HEK293 (cell line): Measurements from ENCODE around the gene NOLC1.

Source experiments
- AEBP2 ChIP-seq: fragments of 450-650 bp; formaldehyde crosslinking; IDR thresholded peaks from 2 replicates; pipeline ENCODE4 v1.5.1; 2016; ENCODE audit warnings: missing biosample characterization, missing genetic modification characterization, borderline replicate concordance
- GLI4 ChIP-seq: fragments of 450-650 bp; formaldehyde crosslinking; IDR thresholded peaks from 2 replicates; pipeline ENCODE4 v1.5.1; 2016; ENCODE audit warnings: missing biosample characterization, missing genetic modification characterization
- GLIS1 ChIP-seq: fragments of 450-650 bp; formaldehyde crosslinking; IDR thresholded peaks from 2 replicates; pipeline ENCODE4 v1.5.1; 2016; ENCODE audit warnings: missing biosample characterization, missing genetic modification characterization
- GLIS2 ChIP-seq: fragments of 450-650 bp; formaldehyde crosslinking; IDR thresholded peaks from 2 replicates; pipeline ENCODE4 v1.5.1; 2016; ENCODE audit warnings: missing biosample characterization, missing genetic modification characterization
- INSM2 ChIP-seq: fragments of 450-650 bp; formaldehyde crosslinking; IDR thresholded peaks from 2 replicates; pipeline ENCODE4 v1.5.1; 2016; ENCODE audit warnings: missing biosample characterization, missing genetic modification characterization
- KLF7 ChIP-seq: fragments of 450-650 bp; formaldehyde crosslinking; IDR thresholded peaks from 2 replicates; pipeline ENCODE4 v1.5.1; 2016; ENCODE audit warnings: missing biosample characterization, missing genetic modification characterization, borderline replicate concordance
- KLF8 ChIP-seq: fragments of 450-650 bp; formaldehyde crosslinking; IDR thresholded peaks from 2 replicates; pipeline ENCODE4 v1.5.1; 2016; ENCODE audit warnings: missing biosample characterization, missing genetic modification characterization
- WT1 ChIP-seq: fragments of 450-650 bp; formaldehyde crosslinking; IDR thresholded peaks from 2 replicates; pipeline ENCODE4 v1.5.1; 2016; ENCODE audit warnings: missing biosample characterization, missing genetic modification characterization
- ZBTB1 ChIP-seq: fragments of 450-650 bp; formaldehyde crosslinking; IDR thresholded peaks from 2 replicates; pipeline ENCODE4 v1.5.1; 2016; ENCODE audit warnings: missing biosample characterization, missing genetic modification characterization
- ZBTB7A ChIP-seq: fragments of 450-650 bp; formaldehyde crosslinking; IDR thresholded peaks from 2 replicates; pipeline ENCODE4 v1.5.1; 2016; ENCODE audit warnings: low read depth, missing biosample characterization, missing genetic modification characterization
- ZNF112 ChIP-seq: fragments of 450-650 bp; formaldehyde crosslinking; IDR thresholded peaks from 2 replicates; pipeline ENCODE4 v1.5.0; 2017; ENCODE audit warnings: missing biosample characterization, missing genetic modification characterization
- ZNF140 ChIP-seq: fragments of 450-650 bp; formaldehyde crosslinking; IDR thresholded peaks from 2 replicates; pipeline ENCODE4 v1.5.1; 2016; ENCODE audit warnings: missing biosample characterization, missing genetic modification characterization
- ZNF169 ChIP-seq: fragments of 450-650 bp; formaldehyde crosslinking; IDR thresholded peaks from 2 replicates; pipeline ENCODE4 v1.5.1; 2016; ENCODE audit warnings: missing biosample characterization, missing genetic modification characterization
- ZNF211 ChIP-seq: fragments of 450-650 bp; formaldehyde crosslinking; IDR thresholded peaks from 2 replicates; pipeline ENCODE4 v1.5.1; 2016; ENCODE audit warnings: low read depth, missing biosample characterization, missing genetic modification characterization
- ZNF335 ChIP-seq: fragments of 450-650 bp; formaldehyde crosslinking; conservative IDR thresholded peaks from 2 replicates; pipeline ENCODE4 v1.5.1; 2016; ENCODE audit warnings: missing biosample characterization, missing genetic modification characterization
- ZNF341 ChIP-seq: fragments of 450-650 bp; formaldehyde crosslinking; IDR thresholded peaks from 2 replicates; pipeline ENCODE4; 2016; ENCODE audit warnings: low read depth, missing biosample characterization, missing genetic modification characterization
- ZNF394 ChIP-seq: fragments of 450-650 bp; formaldehyde crosslinking; IDR thresholded peaks from 2 replicates; pipeline ENCODE4 v1.5.1; 2016; ENCODE audit warnings: missing biosample characterization, missing genetic modification characterization, mild to moderate bottlenecking, moderate library complexity, borderline replicate concordance
- ZNF544 ChIP-seq: fragments of 450-650 bp; formaldehyde crosslinking; IDR thresholded peaks from 2 replicates; pipeline ENCODE4 v1.5.0; 2017; ENCODE audit warnings: missing biosample characterization, missing genetic modification characterization
- ZNF549 ChIP-seq: fragments of 450-650 bp; IDR thresholded peaks from 2 replicates; pipeline ENCODE4 v1.5.1; 2018; ENCODE audit warnings: missing biosample characterization, missing genetic modification characterization, mild to moderate bottlenecking, inconsistent platforms, moderate library complexity
- ZNF555 ChIP-seq: fragments of 450-650 bp; formaldehyde crosslinking; conservative IDR thresholded peaks from 2 replicates; pipeline ENCODE4 v1.5.1; 2017; ENCODE audit warnings: missing biosample characterization, mild to moderate bottlenecking, missing genetic modification characterization, inconsistent platforms
- ZNF560 ChIP-seq: fragments of 450-650 bp; formaldehyde crosslinking; IDR thresholded peaks from 2 replicates; pipeline ENCODE4 v1.5.1; 2017; ENCODE audit warnings: missing biosample characterization, missing genetic modification characterization, borderline replicate concordance
- ZNF596 ChIP-seq: fragments of 450-650 bp; IDR thresholded peaks from 2 replicates; pipeline ENCODE4 v1.5.0; 2018; ENCODE audit warnings: missing biosample characterization, mild to moderate bottlenecking, missing genetic modification characterization, moderate library complexity
- ZNF768 ChIP-seq: fragments of 450-650 bp; formaldehyde crosslinking; IDR thresholded peaks from 2 replicates; pipeline ENCODE4 v1.5.1; 2018; ENCODE audit warnings: missing biosample characterization, mild to moderate bottlenecking, missing genetic modification characterization
- ZNF792 ChIP-seq: fragments of 450-650 bp; formaldehyde crosslinking; IDR thresholded peaks from 2 replicates; pipeline ENCODE4 v1.5.1; 2016; ENCODE audit warnings: missing biosample characterization, missing genetic modification characterization
- ZSCAN16 ChIP-seq: fragments of 450-650 bp; formaldehyde crosslinking; IDR thresholded peaks from 2 replicates; pipeline ENCODE4 v1.5.1; 2016; ENCODE audit warnings: missing biosample characterization, missing genetic modification characterization
- TF ChIP-seq, protein P1 (sequence below): fragments of 450-650 bp; formaldehyde crosslinking; IDR thresholded peaks from 2 replicates; pipeline ENCODE4 v1.5.1; 2017; ENCODE audit warnings: missing biosample characterization, missing genetic modification characterization
- TF ChIP-seq, protein P2 (sequence below): fragments of 450-650 bp; IDR thresholded peaks from 2 replicates; pipeline ENCODE4 v1.5.1; 2018; ENCODE audit warnings: missing biosample characterization, missing genetic modification characterization
- TF ChIP-seq, protein P3 (sequence below): fragments of 450-650 bp; formaldehyde crosslinking; IDR thresholded peaks from 2 replicates; pipeline ENCODE4 v1.5.1; 2016; ENCODE audit warnings: missing biosample characterization, missing genetic modification characterization
- TF ChIP-seq, protein P4 (sequence below): fragments of 450-650 bp; formaldehyde crosslinking; IDR thresholded peaks from 2 replicates; pipeline ENCODE4 v1.5.1; 2016; ENCODE audit warnings: missing biosample characterization, missing genetic modification characterization

Gene NOLC1

DNA sequence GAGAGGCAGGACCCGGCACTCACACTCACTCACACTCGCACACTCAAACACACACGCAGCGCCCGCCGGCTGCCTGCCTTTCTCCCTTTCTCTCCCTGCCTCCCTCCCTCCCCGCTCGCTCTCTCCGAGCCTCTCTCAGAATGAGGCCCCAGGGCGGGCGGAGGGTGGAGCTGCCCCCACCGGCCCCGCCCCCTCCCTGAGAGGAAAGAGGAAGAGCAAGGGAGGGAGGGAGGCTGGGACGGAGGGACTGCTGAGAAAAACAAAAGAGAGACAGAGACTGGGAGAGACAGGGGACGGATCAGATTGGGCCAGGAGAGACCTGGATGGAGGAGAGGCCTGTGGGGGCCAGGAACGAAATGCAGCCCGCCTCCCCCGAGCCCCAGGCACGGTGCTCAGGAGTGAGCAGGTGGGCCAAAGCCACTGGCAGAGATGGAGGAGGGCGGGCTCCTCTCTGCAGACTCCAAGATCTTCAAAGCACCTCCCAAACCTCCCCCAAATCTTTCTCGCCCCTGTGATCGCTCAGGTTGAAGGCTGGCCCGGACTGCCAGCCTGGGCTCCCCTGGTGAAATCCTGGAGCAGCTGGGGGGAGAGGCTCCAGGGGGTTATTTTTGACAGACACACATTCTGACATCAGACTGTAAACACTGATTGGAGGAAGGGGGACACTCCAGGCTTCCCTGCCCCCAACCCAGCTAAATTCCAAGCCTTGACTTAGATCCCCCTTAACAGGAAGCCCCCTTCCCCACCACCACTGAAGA lies 37.1 kb upstream of the NOLC1 start (continued):
- TF ChIP-seq, protein P1, sequence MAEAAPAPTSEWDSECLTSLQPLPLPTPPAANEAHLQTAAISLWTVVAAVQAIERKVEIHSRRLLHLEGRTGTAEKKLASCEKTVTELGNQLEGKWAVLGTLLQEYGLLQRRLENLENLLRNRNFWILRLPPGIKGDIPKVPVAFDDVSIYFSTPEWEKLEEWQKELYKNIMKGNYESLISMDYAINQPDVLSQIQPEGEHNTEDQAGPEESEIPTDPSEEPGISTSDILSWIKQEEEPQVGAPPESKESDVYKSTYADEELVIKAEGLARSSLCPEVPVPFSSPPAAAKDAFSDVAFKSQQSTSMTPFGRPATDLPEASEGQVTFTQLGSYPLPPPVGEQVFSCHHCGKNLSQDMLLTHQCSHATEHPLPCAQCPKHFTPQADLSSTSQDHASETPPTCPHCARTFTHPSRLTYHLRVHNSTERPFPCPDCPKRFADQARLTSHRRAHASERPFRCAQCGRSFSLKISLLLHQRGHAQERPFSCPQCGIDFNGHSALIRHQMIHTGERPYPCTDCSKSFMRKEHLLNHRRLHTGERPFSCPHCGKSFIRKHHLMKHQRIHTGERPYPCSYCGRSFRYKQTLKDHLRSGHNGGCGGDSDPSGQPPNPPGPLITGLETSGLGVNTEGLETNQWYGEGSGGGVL, result peak; percentile 99
- TF ChIP-seq GLIS2 (tag by site-specific recombination) (peak; percentile 92), KLF7 (tag by site-specific recombination) (no peak; the same call in 1 of the 2 replicates), ZNF792 (tag by site-specific recombination) (no peak), ZNF341 (tag by site-specific recombination) (peak; percentile 99), ZNF335 (tag by site-specific recombination) (no peak; the same call in none of the 2 replicates), ZNF112 (no peak), ZNF555 (tag by site-specific recombination) (no peak), ZNF768 (tag by site-specific recombination) (no peak), WT1 (peak; percentile 56; the same call in 1 of the 2 replicates), ZBTB7A (tag by site-specific recombination) (no peak), ZNF140 (tag by site-specific recombination) (no peak), AEBP2 (tag by site-specific recombination) (no peak), ZSCAN16 (tag by site-specific recombination) (no peak), ZBTB1 (tag by site-specific recombination) (no peak), KLF8 (tag by site-specific recombination) (peak; percentile 99), ZNF560 (tag by site-specific recombination) (no peak), GLI4 (tag by site-specific recombination) (no peak), ZNF596 (peak; percentile 99), ZNF169 (no peak), INSM2 (tag by site-specific recombination) (no peak), ZNF544 (tag by site-specific recombination) (no peak), GLIS1 (tag by site-specific recombination) (peak; percentile 98), ZNF211 (tag by site-specific recombination) (no peak), ZNF394 (tag by site-specific recombination) (no peak), ZNF549 (tag by site-specific recombination) (no peak)
- TF ChIP-seq, protein P2, sequence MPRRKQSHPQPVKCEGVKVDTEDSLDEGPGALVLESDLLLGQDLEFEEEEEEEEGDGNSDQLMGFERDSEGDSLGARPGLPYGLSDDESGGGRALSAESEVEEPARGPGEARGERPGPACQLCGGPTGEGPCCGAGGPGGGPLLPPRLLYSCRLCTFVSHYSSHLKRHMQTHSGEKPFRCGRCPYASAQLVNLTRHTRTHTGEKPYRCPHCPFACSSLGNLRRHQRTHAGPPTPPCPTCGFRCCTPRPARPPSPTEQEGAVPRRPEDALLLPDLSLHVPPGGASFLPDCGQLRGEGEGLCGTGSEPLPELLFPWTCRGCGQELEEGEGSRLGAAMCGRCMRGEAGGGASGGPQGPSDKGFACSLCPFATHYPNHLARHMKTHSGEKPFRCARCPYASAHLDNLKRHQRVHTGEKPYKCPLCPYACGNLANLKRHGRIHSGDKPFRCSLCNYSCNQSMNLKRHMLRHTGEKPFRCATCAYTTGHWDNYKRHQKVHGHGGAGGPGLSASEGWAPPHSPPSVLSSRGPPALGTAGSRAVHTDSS, result peak; percentile 85
- TF ChIP-seq, protein P3, sequence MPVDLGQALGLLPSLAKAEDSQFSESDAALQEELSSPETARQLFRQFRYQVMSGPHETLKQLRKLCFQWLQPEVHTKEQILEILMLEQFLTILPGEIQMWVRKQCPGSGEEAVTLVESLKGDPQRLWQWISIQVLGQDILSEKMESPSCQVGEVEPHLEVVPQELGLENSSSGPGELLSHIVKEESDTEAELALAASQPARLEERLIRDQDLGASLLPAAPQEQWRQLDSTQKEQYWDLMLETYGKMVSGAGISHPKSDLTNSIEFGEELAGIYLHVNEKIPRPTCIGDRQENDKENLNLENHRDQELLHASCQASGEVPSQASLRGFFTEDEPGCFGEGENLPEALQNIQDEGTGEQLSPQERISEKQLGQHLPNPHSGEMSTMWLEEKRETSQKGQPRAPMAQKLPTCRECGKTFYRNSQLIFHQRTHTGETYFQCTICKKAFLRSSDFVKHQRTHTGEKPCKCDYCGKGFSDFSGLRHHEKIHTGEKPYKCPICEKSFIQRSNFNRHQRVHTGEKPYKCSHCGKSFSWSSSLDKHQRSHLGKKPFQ (tag by site-specific recombination), result peak; percentile 78
- TF ChIP-seq, protein P4, sequence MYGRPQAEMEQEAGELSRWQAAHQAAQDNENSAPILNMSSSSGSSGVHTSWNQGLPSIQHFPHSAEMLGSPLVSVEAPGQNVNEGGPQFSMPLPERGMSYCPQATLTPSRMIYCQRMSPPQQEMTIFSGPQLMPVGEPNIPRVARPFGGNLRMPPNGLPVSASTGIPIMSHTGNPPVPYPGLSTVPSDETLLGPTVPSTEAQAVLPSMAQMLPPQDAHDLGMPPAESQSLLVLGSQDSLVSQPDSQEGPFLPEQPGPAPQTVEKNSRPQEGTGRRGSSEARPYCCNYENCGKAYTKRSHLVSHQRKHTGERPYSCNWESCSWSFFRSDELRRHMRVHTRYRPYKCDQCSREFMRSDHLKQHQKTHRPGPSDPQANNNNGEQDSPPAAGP (tag by site-specific recombination), result 0 out of 2 replicates have a peak, but pooled peaks have one; percentile 66
